H9 (cell line): ENCODE results near the gene MS4A10. TPM values are rescaled to one million over a fixed set of nuclear protein-coding genes. Genes with fewer than 3 reads are reported as not detected.

ENCODE experiments used
- DNase-seq: peaks from one replicate; pipeline ENCODE4 v3.0.0-alpha.2; 2017
- H2AFZ ChIP-seq: one replicate; pipeline ENCODE4 v1.6.1; 2013; ENCODE audit warnings: mild to moderate bottlenecking, low read length, control low read depth, moderate library complexity
- H2AK5ac ChIP-seq: 2 replicates; pipeline ENCODE4 v1.6.1; 2013; ENCODE audit warnings: low read length, control low read depth, mixed read lengths; ENCODE audit not compliant: insufficient read length
- H2BK120ac ChIP-seq: one replicate; pipeline ENCODE4 v1.6.1; 2013; ENCODE audit warnings: low read depth, mild to moderate bottlenecking, low read length, control low read depth, inconsistent platforms; ENCODE audit not compliant: poor library complexity, severe bottlenecking
- H2BK12ac ChIP-seq: 2 replicates; pipeline ENCODE4 v1.6.1; 2013; ENCODE audit warnings: low read length, control low read depth, mixed read lengths, low read depth; ENCODE audit not compliant: insufficient read length
- H2BK15ac ChIP-seq: 2 replicates; pipeline ENCODE4 v1.6.1; 2013; ENCODE audit warnings: low read depth, low read length, control low read depth
- H2BK20ac ChIP-seq: one replicate; pipeline ENCODE4 v1.6.1; 2013; ENCODE audit warnings: low read depth, mild to moderate bottlenecking, low read length, control low read depth, inconsistent platforms; ENCODE audit not compliant: poor library complexity, severe bottlenecking
- H2BK5ac ChIP-seq: 2 replicates; pipeline ENCODE4 v1.6.1; 2013; ENCODE audit warnings: low read length, control low read depth, mixed read lengths; ENCODE audit not compliant: insufficient read length
- H3K14ac ChIP-seq: 2 replicates; pipeline ENCODE4 v1.6.1; 2013; ENCODE audit warnings: low read length, control low read depth; ENCODE audit not compliant: insufficient read depth
- H3K18ac ChIP-seq: 2 replicates; pipeline ENCODE4 v1.6.1; 2013; ENCODE audit warnings: low read depth, mild to moderate bottlenecking, mixed read lengths, low read length, control low read depth; ENCODE audit not compliant: insufficient read length
- H3K23ac ChIP-seq: 2 replicates; pipeline ENCODE4 v1.6.1; 2013; ENCODE audit warnings: low read length, control low read depth, mixed read lengths, low read depth; ENCODE audit not compliant: insufficient read length
- H3K23me2 ChIP-seq: 2 replicates; pipeline ENCODE4 v1.6.1; 2013; ENCODE audit warnings: low read depth, mild to moderate bottlenecking, mixed read lengths, low read length, control low read depth; ENCODE audit not compliant: insufficient read length, poor library complexity, severe bottlenecking
- H3K27ac ChIP-seq: 2 replicates; pipeline ENCODE4 v1.5.1; 2013; ENCODE audit warnings: low read length, control low read depth, mixed read lengths, low read depth; ENCODE audit not compliant: insufficient read length
- H3K27me3 ChIP-seq: 2 replicates; pipeline ENCODE4 v1.6.1; 2013; ENCODE audit warnings: low read length, control low read depth, inconsistent platforms; ENCODE audit not compliant: insufficient read depth
- H3K4ac ChIP-seq: 2 replicates; pipeline ENCODE4 v1.6.1; 2013; ENCODE audit warnings: low read depth, mild to moderate bottlenecking, control low read depth, inconsistent platforms, low read length, moderate library complexity
- H3K4me1 ChIP-seq: 2 replicates; pipeline ENCODE4 v1.6.1; 2013; ENCODE audit warnings: low read length, control low read depth, inconsistent platforms; ENCODE audit not compliant: insufficient read depth
- H3K4me2 ChIP-seq: 2 replicates; pipeline ENCODE4 v1.6.1; 2013; ENCODE audit warnings: low read length, control low read depth, mixed read lengths; ENCODE audit not compliant: insufficient read length, insufficient read depth
- H3K56ac ChIP-seq: 2 replicates; pipeline ENCODE4 v1.6.1; 2013; ENCODE audit warnings: low read depth, mild to moderate bottlenecking, mixed read lengths, low read length, control low read depth; ENCODE audit not compliant: insufficient read length
- H3K79me1 ChIP-seq: 2 replicates; pipeline ENCODE4 v1.6.1; 2013; ENCODE audit warnings: low read depth, mild to moderate bottlenecking, moderate library complexity, low read length, control low read depth, inconsistent platforms; ENCODE audit not compliant: insufficient read depth, poor library complexity, severe bottlenecking
- H3K79me2 ChIP-seq: 2 replicates; pipeline ENCODE4 v1.6.1; 2013; ENCODE audit warnings: low read length, control low read depth, inconsistent platforms; ENCODE audit not compliant: insufficient read depth
- H3K9ac ChIP-seq: 2 replicates; pipeline ENCODE4 v1.6.1; 2013; ENCODE audit warnings: low read length, control low read depth, mixed read lengths; ENCODE audit not compliant: insufficient read length; ENCODE audit errors: extremely low read depth
- H3K9me3 ChIP-seq: one replicate; pipeline ENCODE4 v1.6.1; 2013; ENCODE audit warnings: low read depth, low read length, inconsistent platforms; ENCODE audit not compliant: control insufficient read depth
- H3T11ph ChIP-seq: one replicate; pipeline ENCODE4 v1.6.1; 2013; ENCODE audit warnings: mild to moderate bottlenecking, low read length, control low read depth, inconsistent platforms
- H4K20me1 ChIP-seq: one replicate; pipeline ENCODE4 v1.6.1; 2013; ENCODE audit not compliant: control insufficient read depth, insufficient read length, insufficient read depth
- H4K5ac ChIP-seq: 2 replicates; pipeline ENCODE4 v1.6.1; 2013; ENCODE audit warnings: low read depth, mild to moderate bottlenecking, mixed read lengths, low read length, control low read depth; ENCODE audit not compliant: insufficient read length
- H4K8ac ChIP-seq: replicated peaks from 2 replicates; pipeline ENCODE4 v1.6.1; 2013; ENCODE audit warnings: low read length, control low read depth, mixed read lengths, low read depth; ENCODE audit not compliant: insufficient read length
- H4K91ac ChIP-seq: 2 replicates; pipeline ENCODE4 v1.6.1; 2013; ENCODE audit warnings: low read depth, mild to moderate bottlenecking, moderate library complexity, mixed read lengths, low read length, control low read depth; ENCODE audit not compliant: insufficient read length
- H3K27ac Mint-ChIP-seq, 3 experiments: 2 replicates in 2 of 3; 3 replicates in 1 of 3; pipeline ENCODE4 v1.8.0; 2020 to 2021; ENCODE audit warnings: mixed read lengths in 3 of 3, mild to moderate bottlenecking in 1 of 3, moderate library complexity in 1 of 3
- H3K27me3 Mint-ChIP-seq: 2 replicates; pipeline ENCODE4 v1.8.0; 2021; ENCODE audit warnings: low read depth, mild to moderate bottlenecking, moderate library complexity, mixed read lengths
- H3K36me3 Mint-ChIP-seq, 3 experiments: 2 replicates in 2 of 3; 3 replicates in 1 of 3; pipeline ENCODE4 v1.8.0; 2020 to 2021; ENCODE audit warnings: low read depth in 3 of 3, mixed read lengths in 3 of 3; ENCODE audit not compliant: insufficient read depth in 1 of 3
- H3K4me1 Mint-ChIP-seq, 2 experiments: 2 replicates each; pipeline ENCODE4 v1.8.0; 2020; ENCODE audit warnings: mixed read lengths in 2 of 2
- H3K4me3 Mint-ChIP-seq, 2 experiments: 2 replicates in 1 of 2; 3 replicates in 1 of 2; pipeline ENCODE4 v1.8.0; 2020 to 2021; ENCODE audit warnings: mild to moderate bottlenecking in 2 of 2, mixed read lengths in 2 of 2, moderate library complexity in 1 of 2
- H3K9me3 Mint-ChIP-seq, 2 experiments: 2 replicates in 1 of 2; 3 replicates in 1 of 2; pipeline ENCODE4 v1.8.0; 2020; ENCODE audit warnings: mild to moderate bottlenecking in 2 of 2, mixed read lengths in 2 of 2, moderate library complexity in 1 of 2
- WGBS: extraction: QIAGEN DNeasy Blood & Tissue Kit; methylation state at CpG from one replicate; pipeline ENCODE4 v1.1.7; 2013; ENCODE audit warnings: missing lambda C conversion rate, low lambda C conversion rate, mixed read lengths; ENCODE audit not compliant: insufficient read length; ENCODE audit errors: extremely low coverage; 5-methylcytosine and 5-hydroxymethylcytosine counted together
- total RNA-seq: library from RNA; stranded (reverse); gene quantifications from 2 replicates; pipeline ENCODE4 v1.2.1, GENCODE V29; 2021
- TF ChIP-seq, protein P1 (sequence below): fragments of 200-600 bp; sonication (generic); conservative IDR thresholded peaks from 3 replicates; pipeline ENCODE4 v1.8.0; 2021; ENCODE audit warnings: antibody characterized with exemption, mild to moderate bottlenecking

Gene MS4A10
- total RNA-seq, 1 experiment from 2014 or later = not detected

GRCh38 chr11:60841797-60842667, 56.9 kb downstream of the MS4A10 start, which contains the start of gene CCDC86:
Gene CCDC86 (plus strand): TSS chr11:60842113. CDS start chr11:60842125, 12 bp downstream.
- Mint-ChIP-seq H3K36me3 (peaks cover 13 to 32% (median 17%) of the 10 kb centered on the region in 3 experiments), H3K27ac (peak within 1 kb of the TSS; percentile 95 to 98 (median 95); a peak in 6 of 7 replicates), H3K4me3 (peak within 1 kb of the TSS; percentile 91 to 95), H3K9me3 (no peaks in the 10 kb centered on the region; a peak in 2 of 5 replicates), H3K27me3 (peaks cover 4% of the 10 kb centered on the region), H3K4me1 (peaks cover 34 to 41% of the 10 kb centered on the region in 2 experiments)
- Histone ChIP-seq H2BK120ac (no peak within 1 kb of the TSS), H3K4ac (no peak within 1 kb of the TSS; the same call in 1 of the 2 replicates), H2AFZ (no peak within 1 kb of the TSS), H4K8ac (no peak within 1 kb of the TSS), H3K18ac (peak within 1 kb of the TSS; percentile 74), H3K56ac (no peak within 1 kb of the TSS), H3K23me2 (peaks cover 14% of the 10 kb centered on the region), H4K5ac (peak within 1 kb of the TSS; percentile 49), H3K9me3 (no peaks in the 10 kb centered on the region), H3K4me2 (peak within 1 kb of the TSS; percentile 88), H3K27me3 (no peaks in the 10 kb centered on the region), H3K79me2 (peaks cover 24% of the 10 kb centered on the region; the same call in 1 of the 2 replicates), H2BK12ac (peak within 1 kb of the TSS; percentile 18), H3K27ac (peak within 1 kb of the TSS; percentile 21), H2AK5ac (no peak within 1 kb of the TSS), H3T11ph (no peak within 1 kb of the TSS), H4K91ac (peak within 1 kb of the TSS; percentile 91), H2BK5ac (no peak within 1 kb of the TSS), H4K20me1 (no peaks in the 10 kb centered on the region), H3K9ac (peak within 1 kb of the TSS; percentile 74), H3K4me1 (peaks cover 8% of the 10 kb centered on the region; the same call in 1 of the 2 replicates), H3K79me1 (no peaks in the 10 kb centered on the region), H3K23ac (no peak within 1 kb of the TSS), H2BK15ac (no peak within 1 kb of the TSS), H2BK20ac (no peak within 1 kb of the TSS), H3K14ac (peak within 1 kb of the TSS; percentile 92)
- peak; percentile 96 for DNase-seq
- WGBS = no CpG with 5 or more reads among the region's 57 CpGs
- TF ChIP-seq, protein P1, sequence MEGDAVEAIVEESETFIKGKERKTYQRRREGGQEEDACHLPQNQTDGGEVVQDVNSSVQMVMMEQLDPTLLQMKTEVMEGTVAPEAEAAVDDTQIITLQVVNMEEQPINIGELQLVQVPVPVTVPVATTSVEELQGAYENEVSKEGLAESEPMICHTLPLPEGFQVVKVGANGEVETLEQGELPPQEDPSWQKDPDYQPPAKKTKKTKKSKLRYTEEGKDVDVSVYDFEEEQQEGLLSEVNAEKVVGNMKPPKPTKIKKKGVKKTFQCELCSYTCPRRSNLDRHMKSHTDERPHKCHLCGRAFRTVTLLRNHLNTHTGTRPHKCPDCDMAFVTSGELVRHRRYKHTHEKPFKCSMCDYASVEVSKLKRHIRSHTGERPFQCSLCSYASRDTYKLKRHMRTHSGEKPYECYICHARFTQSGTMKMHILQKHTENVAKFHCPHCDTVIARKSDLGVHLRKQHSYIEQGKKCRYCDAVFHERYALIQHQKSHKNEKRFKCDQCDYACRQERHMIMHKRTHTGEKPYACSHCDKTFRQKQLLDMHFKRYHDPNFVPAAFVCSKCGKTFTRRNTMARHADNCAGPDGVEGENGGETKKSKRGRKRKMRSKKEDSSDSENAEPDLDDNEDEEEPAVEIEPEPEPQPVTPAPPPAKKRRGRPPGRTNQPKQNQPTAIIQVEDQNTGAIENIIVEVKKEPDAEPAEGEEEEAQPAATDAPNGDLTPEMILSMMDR = no peak
